CD4-positive, alpha-beta T cell treated with Interleukin-1 beta for 1 hour (primary cell): ENCODE results near the gene MAPK10.

ENCODE experiments used
- DNase-seq, 2 donors: peaks; one replicate each; pipeline ENCODE4 v3.0.0-alpha.2; 2020 to 2022

Gene MAPK10

GRCh38 chr4:86272669-86273068 lies 87.2 kb downstream of the MAPK10 start:
- DNase-seq, result no peak

GRCh38 chr4:86271057-86271456 lies 88.8 kb downstream of the MAPK10 start:
- no peak for DNase-seq

- no peak for DNase-seq
Observed at GRCh38 chr4:86269354-86269753, 90.5 kb downstream of the MAPK10 start.

GRCh38 chr4:86264241-86264640 lies 95.6 kb downstream of the MAPK10 start:
- DNase-seq, result no peak

- DNase-seq, result no peak
Observed at GRCh38 chr4:86261636-86262035, 98.2 kb downstream of the MAPK10 start.

- DNase-seq, result no peak
Observed at GRCh38 chr4:86256086-86256485, 103.8 kb downstream of the MAPK10 start.

GRCh38 chr4:86250619-86251018 lies 109.2 kb downstream of the MAPK10 start:
- DNase-seq, result no peak

- no peak for DNase-seq
Observed at GRCh38 chr4:86250006-86250405, 109.8 kb downstream of the MAPK10 start.

GRCh38 chr4:86249074-86249473 lies 110.8 kb downstream of the MAPK10 start:
- no peak for DNase-seq

- no peak for DNase-seq
Observed at GRCh38 chr4:86247906-86248305, 111.9 kb downstream of the MAPK10 start.

GRCh38 chr4:86247320-86247719 lies 112.5 kb downstream of the MAPK10 start:
- no peak for DNase-seq

- DNase-seq, result no peak
Observed at GRCh38 chr4:86243750-86244149, 116.1 kb downstream of the MAPK10 start.

GRCh38 chr4:86242677-86243076 lies 117.2 kb downstream of the MAPK10 start:
- no peak for DNase-seq

GRCh38 chr4:86235549-86235948 lies 124.3 kb downstream of the MAPK10 start:
- no peak for DNase-seq

- no peak for DNase-seq
Observed at GRCh38 chr4:86233681-86234080, 126.2 kb downstream of the MAPK10 start.

GRCh38 chr4:86233090-86233489 lies 126.8 kb downstream of the MAPK10 start:
- no peak for DNase-seq

- no peak for DNase-seq
Observed at GRCh38 chr4:86223472-86223871, 136.4 kb downstream of the MAPK10 start.

GRCh38 chr4:86221002-86221401 lies 138.9 kb downstream of the MAPK10 start:
- DNase-seq, result no peak

GRCh38 chr4:86220121-86220520 lies 139.7 kb downstream of the MAPK10 start:
- DNase-seq, result no peak

- DNase-seq, result no peak
Observed at GRCh38 chr4:86218746-86219473, 140.9 kb downstream of the MAPK10 start.

- DNase-seq, result no peak
Observed at GRCh38 chr4:86203176-86203575, 156.7 kb downstream of the MAPK10 start.

- no peak for DNase-seq
Observed at GRCh38 chr4:86185659-86186058, 174.2 kb downstream of the MAPK10 start.

- no peak for DNase-seq
Observed at GRCh38 chr4:86184901-86185285, 175.0 kb downstream of the MAPK10 start.

- DNase-seq, result no peak
Observed at GRCh38 chr4:86184216-86184900, 175.5 kb downstream of the MAPK10 start.

- DNase-seq, result no peak
Observed at GRCh38 chr4:86181585-86181984, 178.3 kb downstream of the MAPK10 start.
